Right hindlimb (tissue), 1 donor: Measurements from ENCODE around the gene MTG1.
"Not testable (repeated sequence)": the region's sequence is repeated elsewhere in the genome, so short reads cannot be mapped to it uniquely, and the experiment has no call there.

ENCODE experiments used
- DNase-seq: peaks from one replicate; pipeline ENCODE4 v3.0.0-alpha.2; 2018

The MTG1 gene

GRCh38 chr10:133379152-133379800 lies 14.7 kb upstream of the MTG1 start, which contains the start of gene PAOX:
Gene PAOX (plus strand): TSS chr10:133379262. CDS start chr10:133379317, 55 bp downstream.
- DNase-seq, result peak; percentile 71

GRCh38 chr10:133379801-133380666 lies 13.9 kb upstream of the MTG1 start:
- no peak for DNase-seq

DNA sequence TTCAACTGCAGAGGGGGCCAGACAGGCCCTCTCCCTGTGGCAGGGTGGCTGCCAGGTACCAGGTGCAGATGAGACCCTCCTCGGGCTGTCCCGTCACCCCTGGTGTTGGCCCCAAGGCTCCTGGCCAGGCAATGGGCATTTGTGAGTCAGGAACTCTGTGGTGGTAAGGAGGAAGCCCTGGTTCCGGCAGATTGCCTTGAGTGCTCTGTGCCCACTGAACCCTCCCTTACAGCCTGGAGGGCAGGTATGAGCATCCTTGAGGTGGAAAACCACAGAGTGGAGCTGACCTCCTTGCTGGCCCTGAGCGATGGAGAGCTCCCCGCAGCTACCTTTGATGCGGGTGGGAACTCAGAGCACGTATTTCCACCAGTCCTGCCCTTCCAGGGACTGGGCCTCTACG lies 12.9 kb upstream of the MTG1 start:
- peak; percentile 8 for DNase-seq

DNA sequence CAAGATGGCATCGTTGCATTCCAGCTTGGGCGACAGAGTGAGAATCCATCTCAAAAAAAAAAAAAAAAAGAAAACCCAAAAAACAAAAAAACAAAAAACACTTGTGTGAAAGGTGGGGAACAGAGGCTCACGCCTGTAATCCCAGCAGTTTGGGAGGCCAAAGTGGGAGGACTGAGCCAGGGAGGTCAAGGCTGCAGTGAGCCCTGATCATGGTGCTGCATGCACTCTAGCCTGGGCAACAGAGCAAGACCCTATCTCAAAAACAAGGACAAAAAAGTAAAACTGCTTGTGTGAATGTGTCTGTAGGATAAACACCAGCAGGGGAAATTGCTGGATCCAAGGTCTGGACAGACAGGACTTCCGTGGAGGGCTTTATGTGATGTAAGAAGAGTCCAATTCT lies 10.4 kb upstream of the MTG1 start:
- DNase-seq, result no peak

DNA sequence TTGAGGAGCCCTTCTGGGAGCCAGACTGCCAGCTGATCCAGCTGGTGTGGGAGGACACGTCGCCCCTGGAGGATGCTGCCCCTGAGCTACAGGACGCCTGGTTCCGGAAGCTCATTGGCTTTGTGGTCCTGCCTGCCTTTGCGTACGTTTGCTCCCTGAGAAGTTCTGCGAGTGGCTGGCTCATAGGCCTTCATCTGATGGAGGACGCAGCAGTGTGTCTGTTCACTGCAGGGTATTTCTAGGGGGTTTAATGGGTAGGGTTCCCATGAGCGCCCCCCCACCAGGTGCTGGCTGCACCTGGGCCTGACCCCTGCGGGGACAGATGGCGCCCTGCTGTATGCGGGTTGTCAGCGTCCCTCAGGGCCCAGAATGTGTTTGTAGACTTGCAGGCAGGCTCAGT lies 9.9 kb upstream of the MTG1 start:
- no peak for DNase-seq

GRCh38 chr10:133385214-133385613 lies 8.7 kb upstream of the MTG1 start:
- peak; percentile 7 for DNase-seq

GRCh38 chr10:133386951-133387350 lies 7.0 kb upstream of the MTG1 start:
- not testable (repeated sequence) for DNase-seq

DNA sequence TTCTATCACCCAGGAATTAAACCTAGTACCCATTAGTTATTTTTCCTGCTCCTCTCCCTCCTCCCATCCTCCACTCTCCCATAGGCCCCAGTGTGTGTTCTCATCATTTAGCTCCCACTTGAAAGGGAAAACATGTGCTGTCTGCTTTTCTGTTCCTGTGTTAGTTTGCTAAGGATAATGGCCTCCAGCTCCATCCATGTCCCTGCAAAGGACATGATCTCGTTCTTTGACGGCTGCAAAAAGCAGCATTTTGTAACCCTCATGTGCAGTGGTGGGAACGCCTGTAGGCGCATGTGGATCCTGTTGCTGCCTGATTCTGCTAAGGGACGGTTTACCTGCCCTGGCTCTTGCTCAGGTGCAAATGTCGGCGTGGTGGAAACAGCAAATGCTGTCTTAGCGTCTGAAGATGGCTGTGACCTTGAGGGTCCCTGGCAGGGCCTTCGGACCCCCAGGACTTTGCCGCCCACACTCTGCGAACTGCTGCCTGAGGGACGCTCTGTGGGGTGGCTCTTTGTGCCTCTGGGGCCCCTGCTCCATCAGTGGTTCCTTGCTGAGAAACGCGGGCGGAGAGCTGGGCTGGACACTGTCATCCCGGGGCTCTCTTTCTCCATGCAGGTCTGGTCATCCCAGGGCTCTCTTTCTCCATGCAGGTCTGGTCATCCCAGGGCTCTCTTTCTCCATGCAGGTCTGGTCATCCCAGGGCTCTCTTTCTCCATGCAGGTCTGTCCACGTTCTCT lies 5.6 kb upstream of the MTG1 start:
- DNase-seq, result no peak

GRCh38 chr10:133388973-133389818 lies 4.8 kb upstream of the MTG1 start:
- DNase-seq, result no peak

- no peak for DNase-seq
Measured at GRCh38 chr10:133390597-133391248, 3.2 kb upstream of the MTG1 start.

DNA sequence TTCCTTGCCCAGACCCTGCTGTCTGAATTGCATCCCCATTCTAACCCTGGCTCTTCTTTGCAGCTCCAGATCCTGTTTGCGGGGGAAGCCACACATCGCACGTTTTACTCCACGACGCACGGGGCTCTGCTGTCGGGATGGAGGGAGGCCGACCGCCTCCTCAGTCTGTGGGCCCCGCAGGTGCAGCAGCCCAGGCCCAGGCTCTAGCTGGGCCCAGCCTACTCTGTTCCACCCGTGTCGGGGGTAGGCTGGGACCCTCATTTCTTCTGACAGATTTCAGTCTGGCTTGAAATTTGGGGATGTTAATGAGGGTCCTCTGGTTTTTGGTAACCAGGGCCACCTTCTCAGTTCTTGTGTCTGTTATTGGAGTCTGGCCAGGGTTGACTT lies 2.7 kb upstream of the MTG1 start:
- no peak for DNase-seq

DNA sequence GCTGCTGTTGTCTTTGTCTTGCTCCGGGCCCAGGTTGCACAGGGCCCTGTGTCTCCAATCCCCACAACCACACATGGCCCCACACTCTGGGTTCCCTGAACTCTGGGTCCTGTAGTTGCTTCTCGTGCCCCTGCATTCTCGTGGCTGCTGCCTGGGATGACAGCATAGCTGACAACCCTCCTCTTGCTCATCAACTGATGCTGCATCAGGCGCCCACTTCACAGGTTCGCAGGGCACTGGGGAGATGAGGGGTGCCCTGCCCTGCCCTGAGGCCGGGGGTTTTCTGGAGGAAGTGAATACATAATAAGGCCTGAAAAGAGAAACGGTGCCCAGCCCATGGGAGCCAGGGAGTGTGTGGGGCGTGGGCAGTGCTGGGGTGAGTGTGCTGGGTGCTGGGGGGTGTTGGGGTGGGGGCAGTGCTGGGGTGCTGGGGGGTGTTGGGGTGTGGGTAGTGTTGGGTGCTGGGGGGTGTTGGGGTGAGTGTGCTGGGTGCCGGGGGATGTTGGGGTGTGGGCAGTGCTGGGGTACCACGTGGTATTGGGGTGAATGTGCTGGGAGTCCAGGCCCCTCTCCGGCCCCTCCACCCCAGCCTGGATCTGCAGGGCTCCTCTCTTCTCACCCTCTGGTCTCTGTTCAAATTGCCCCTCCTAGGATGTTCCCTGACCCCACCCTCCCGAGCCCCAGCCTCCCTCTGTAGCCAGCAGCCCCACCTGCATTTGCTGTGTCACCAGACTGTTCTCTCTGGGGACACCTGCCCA lies 2.0 kb upstream of the MTG1 start:
- no peak for DNase-seq

GRCh38 chr10:133393401-133394063 lies 425 bp upstream of the MTG1 start:
- no peak for DNase-seq

GRCh38 chr10:133394801-133395221 lies 854 bp downstream of the MTG1 start:
- DNase-seq, result no peak

DNA sequence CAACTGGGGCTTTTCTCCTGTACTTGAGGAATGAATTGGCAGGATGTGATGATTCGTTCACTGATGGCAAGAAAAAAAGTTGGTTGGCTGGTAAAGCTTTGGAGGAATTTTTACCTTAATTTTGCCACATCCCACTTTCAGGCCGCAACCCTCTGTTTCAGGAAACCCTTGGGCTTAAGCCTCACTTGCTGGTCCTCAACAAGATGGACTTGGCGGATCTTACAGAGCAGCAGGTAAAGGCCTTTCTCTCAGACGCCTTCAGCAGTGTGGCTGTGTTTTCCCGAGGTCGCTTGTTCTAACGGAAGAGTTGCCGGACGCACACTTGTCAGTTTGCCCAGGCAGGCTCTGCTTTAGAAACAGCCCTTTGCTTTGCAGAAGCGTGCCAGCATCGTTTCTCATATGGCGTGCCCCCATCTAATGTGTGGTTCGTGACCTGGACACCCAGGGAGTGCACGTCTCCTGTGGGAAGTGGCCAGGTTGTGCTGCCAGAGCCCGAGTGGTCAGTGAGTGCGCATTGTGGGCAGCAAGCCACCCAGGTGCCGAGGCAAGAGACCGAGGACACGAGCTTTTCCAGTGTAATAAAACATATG lies 2.2 kb downstream of the MTG1 start:
- DNase-seq, result no peak

DNA sequence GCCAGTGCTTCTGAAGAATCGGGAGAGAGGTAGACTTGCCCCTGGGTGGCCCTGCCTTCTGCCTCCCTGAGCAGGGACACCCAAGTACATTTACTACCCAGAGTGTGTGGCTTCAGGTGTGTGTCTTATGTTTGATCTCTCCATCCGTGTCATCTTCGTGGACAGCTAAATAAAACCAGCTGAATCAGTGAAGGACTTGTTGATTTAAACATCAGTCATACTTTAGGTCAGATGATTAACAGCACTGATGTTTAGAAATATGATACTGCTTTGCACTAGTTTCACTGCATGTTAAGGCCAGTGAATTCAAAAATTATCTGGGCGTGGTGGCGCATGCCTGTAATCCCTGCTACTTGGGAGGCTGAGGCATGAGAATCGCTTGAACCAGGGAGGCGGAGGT lies 4.0 kb downstream of the MTG1 start:
- DNase-seq, result no peak

DNA sequence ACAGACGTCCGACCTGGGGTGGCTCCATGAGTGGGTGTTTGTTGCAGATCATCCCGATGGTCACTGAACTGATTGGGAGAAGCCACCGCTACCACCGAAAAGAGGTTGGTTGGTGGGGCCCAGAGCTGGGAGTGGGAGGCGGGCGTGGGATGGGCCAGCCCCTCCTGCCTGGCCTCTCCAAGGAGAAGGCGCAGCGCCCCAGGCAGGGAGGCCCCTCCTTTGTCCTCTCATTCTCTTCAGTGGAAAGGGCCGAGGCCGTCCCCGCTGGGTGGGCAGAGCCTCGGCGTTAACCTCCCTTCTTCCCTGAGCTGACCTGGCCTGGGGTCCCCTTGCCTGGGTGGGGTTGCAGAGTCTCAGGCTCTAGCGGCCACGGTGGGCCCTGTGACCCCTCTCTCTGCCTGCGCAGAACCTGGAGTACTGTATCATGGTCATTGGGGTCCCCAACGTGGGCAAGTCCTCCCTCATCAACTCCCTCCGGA lies 5.2 kb downstream of the MTG1 start:
- DNase-seq, result no peak

GRCh38 chr10:133400624-133401424 lies 6.9 kb downstream of the MTG1 start:
- DNase-seq, result no peak

DNA sequence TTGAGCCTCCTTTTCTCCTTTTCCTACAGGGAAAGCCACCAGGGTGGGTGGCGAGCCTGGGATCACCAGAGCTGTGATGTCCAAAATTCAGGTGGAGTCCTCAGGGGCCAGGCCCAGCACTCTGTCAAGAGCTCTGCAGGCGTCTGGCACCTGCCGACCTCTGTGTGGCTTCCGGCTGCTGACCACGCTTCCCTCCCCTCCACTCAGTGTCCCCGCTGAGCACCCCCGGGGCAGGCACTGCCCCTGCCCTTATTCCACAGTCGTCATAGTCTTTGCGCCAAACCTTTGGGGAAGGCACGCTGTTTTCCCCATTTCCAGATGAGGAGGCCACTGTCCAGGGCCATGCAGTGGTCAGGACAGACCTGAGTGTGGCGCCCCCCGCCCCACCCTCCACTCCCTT lies 7.5 kb downstream of the MTG1 start:
- no peak for DNase-seq
